HEK293 (cell line): ENCODE data around the gene LAMA4.

Experiments used
- CTCF ChIA-PET: fragments of 350-600 bp; formaldehyde crosslinking; extraction: SDS; loops from one replicate; lab custom pipeline; 2021; ENCODE audit warnings: antibody characterized with exemption; lab: Yijun Ruan, JAX
- POLR2A ChIA-PET: fragments of 300-600 bp; formaldehyde crosslinking; extraction: SDS; loops from one replicate; lab custom pipeline; 2020; ENCODE audit warnings: antibody characterized with exemption, inconsistent platforms; lab: Yijun Ruan, JAX
- H3K27ac ChIP-seq: fragments of 200-500 bp; sonication (Bioruptor generic); 2 replicates; pipeline ENCODE4 v1.5.1; 2014; ENCODE audit warnings: low read depth, low read length, control low read depth, inconsistent platforms; ENCODE audit errors: extremely low read depth
- H3K36me3 ChIP-seq, 2 experiments: fragments of 200-500 bp in 1 of 2; sonication (Bioruptor generic) in 1 of 2; 1 replicate in 1 of 2; 2 replicates in 1 of 2; pipeline ENCODE4 v1.5.1; 2014 to 2017; ENCODE audit warnings: inconsistent platforms in 2 of 2, low read length in 2 of 2; ENCODE audit not compliant: control insufficient read depth in 2 of 2, insufficient read depth in 1 of 2
- H3K4me1 ChIP-seq: fragments of 200-500 bp; sonication (Bioruptor generic); 2 replicates; pipeline ENCODE4 v1.5.1; 2014; ENCODE audit warnings: mild to moderate bottlenecking, low read length, inconsistent platforms; ENCODE audit not compliant: control insufficient read depth, insufficient read depth
- H3K4me3 ChIP-seq: 2 replicates; pipeline ENCODE4 v1.5.1; 2011; ENCODE audit warnings: low read depth, mild to moderate bottlenecking, control low read depth, low read length, moderate library complexity
- H3K9me3 ChIP-seq: fragments of 200-500 bp; sonication (Bioruptor generic); 2 replicates; pipeline ENCODE4 v1.5.1; 2014; ENCODE audit warnings: low read depth, low read length, inconsistent platforms; ENCODE audit not compliant: control insufficient read depth, insufficient read depth
- AEBP2 ChIP-seq: fragments of 450-650 bp; formaldehyde crosslinking; IDR thresholded peaks from 2 replicates; pipeline ENCODE4 v1.5.1; 2016; ENCODE audit warnings: missing biosample characterization, missing genetic modification characterization, borderline replicate concordance
- KLF10 ChIP-seq: fragments of 450-650 bp; IDR thresholded peaks from 2 replicates; pipeline ENCODE4 v1.5.1; 2018; ENCODE audit warnings: missing biosample characterization, mild to moderate bottlenecking, missing genetic modification characterization
- PRDM6 ChIP-seq: fragments of 450-650 bp; formaldehyde crosslinking; IDR thresholded peaks from 2 replicates; pipeline ENCODE4 v1.5.1; 2017; ENCODE audit warnings: missing biosample characterization, missing genetic modification characterization
- WT1 ChIP-seq: fragments of 450-650 bp; formaldehyde crosslinking; IDR thresholded peaks from 2 replicates; pipeline ENCODE4 v1.5.1; 2016; ENCODE audit warnings: missing biosample characterization, missing genetic modification characterization
- ZBTB17 ChIP-seq: fragments of 450-650 bp; formaldehyde crosslinking; IDR thresholded peaks from 2 replicates; pipeline ENCODE4 v1.5.1; 2016; ENCODE audit warnings: missing biosample characterization, missing genetic modification characterization
- ZBTB48 ChIP-seq: fragments of 450-650 bp; formaldehyde crosslinking; IDR thresholded peaks from 2 replicates; pipeline ENCODE4 v1.5.1; 2016; ENCODE audit warnings: missing biosample characterization, missing genetic modification characterization
- ZFP3 ChIP-seq: fragments of 450-650 bp; formaldehyde crosslinking; IDR thresholded peaks from 2 replicates; pipeline ENCODE4 v1.5.1; 2016; ENCODE audit warnings: low read depth, missing biosample characterization, missing genetic modification characterization
- ZNF133 ChIP-seq: fragments of 450-650 bp; formaldehyde crosslinking; IDR thresholded peaks from 2 replicates; pipeline ENCODE4 v1.5.1; 2016; ENCODE audit warnings: missing biosample characterization, missing genetic modification characterization
- ZNF16 ChIP-seq: fragments of 450-650 bp; formaldehyde crosslinking; IDR thresholded peaks from 2 replicates; pipeline ENCODE4 v1.5.1; 2016; ENCODE audit warnings: low read depth, missing biosample characterization, missing genetic modification characterization
- ZNF174 ChIP-seq: fragments of 450-650 bp; formaldehyde crosslinking; IDR thresholded peaks from 2 replicates; pipeline ENCODE4 v1.5.0; 2017; ENCODE audit warnings: missing biosample characterization, mild to moderate bottlenecking, missing genetic modification characterization
- ZNF223 ChIP-seq: fragments of 450-650 bp; formaldehyde crosslinking; IDR thresholded peaks from 2 replicates; pipeline ENCODE4 v1.5.1; 2016; ENCODE audit warnings: missing biosample characterization, missing genetic modification characterization
- ZNF341 ChIP-seq: fragments of 450-650 bp; formaldehyde crosslinking; IDR thresholded peaks from 2 replicates; pipeline ENCODE4; 2016; ENCODE audit warnings: low read depth, missing biosample characterization, missing genetic modification characterization
- ZNF366 ChIP-seq: fragments of 450-650 bp; formaldehyde crosslinking; conservative IDR thresholded peaks from 2 replicates; pipeline ENCODE4 v1.5.1; 2016; ENCODE audit warnings: missing biosample characterization, missing genetic modification characterization
- ZNF391 ChIP-seq: fragments of 450-650 bp; formaldehyde crosslinking; IDR thresholded peaks from 2 replicates; pipeline ENCODE4 v1.5.1; 2016; ENCODE audit warnings: low read depth, missing biosample characterization, missing genetic modification characterization, borderline replicate concordance
- ZNF514 ChIP-seq: fragments of 450-650 bp; formaldehyde crosslinking; IDR thresholded peaks from 2 replicates; pipeline ENCODE4 v1.5.1; 2016; ENCODE audit warnings: missing biosample characterization, missing genetic modification characterization
- ZNF558 ChIP-seq: fragments of 450-650 bp; formaldehyde crosslinking; IDR thresholded peaks from 2 replicates; pipeline ENCODE4 v1.5.1; 2016; ENCODE audit warnings: missing biosample characterization, missing genetic modification characterization
- ZNF677 ChIP-seq: fragments of 450-650 bp; IDR thresholded peaks from 2 replicates; pipeline ENCODE4 v1.5.0; 2018; ENCODE audit warnings: missing biosample characterization, mild to moderate bottlenecking, missing genetic modification characterization, moderate library complexity
- ZSCAN4 ChIP-seq: fragments of 450-650 bp; formaldehyde crosslinking; IDR thresholded peaks from 2 replicates; pipeline ENCODE4 v1.5.1; 2017; ENCODE audit warnings: missing biosample characterization, missing genetic modification characterization
- TF ChIP-seq, protein P1 (sequence below): fragments of 450-650 bp; formaldehyde crosslinking; optimal IDR thresholded peaks from 2 replicates; pipeline ENCODE3; 2016; ENCODE audit warnings: missing biosample characterization, mild to moderate bottlenecking, missing genetic modification characterization
- TF ChIP-seq, protein P2 (sequence below): fragments of 450-650 bp; formaldehyde crosslinking; IDR thresholded peaks from 2 replicates; pipeline ENCODE4 v1.5.1; 2016; ENCODE audit warnings: missing biosample characterization, missing genetic modification characterization

LAMA4 gene

GRCh38 chr6:112227411-112227810, 27.0 kb downstream of the LAMA4 start:
- ChIA-PET CTCF (interaction anchor here (0.7 to 1.4 kb wide), 2 partner anchors 42 to 64 kb away, joined by 3 to 4 read pairs; no protein-coding TSS in a partner anchor), POLR2A (no interaction called here)
- H3K4me3 ChIP-seq: no peak overlapping the region
- peaks cover 24% of the 10 kb centered on the region for H3K4me1 ChIP-seq
- TF ChIP-seq ZNF366 (0 out of 2 replicates have a peak, but pooled peaks have one; percentile 7), ZFP3 (tag by site-specific recombination) (no peak)
- no peak overlapping the region for H3K27ac ChIP-seq
- H3K36me3 ChIP-seq: no peaks in the 10 kb centered on the region
- no peaks in the 10 kb centered on the region for H3K9me3 ChIP-seq

- CTCF ChIA-PET: no interaction called here
- no peak overlapping the region for H3K27ac ChIP-seq
- no peak overlapping the region for H3K4me3 ChIP-seq
- no peaks in the 10 kb centered on the region for H3K36me3 ChIP-seq
- TF ChIP-seq, protein P1, sequence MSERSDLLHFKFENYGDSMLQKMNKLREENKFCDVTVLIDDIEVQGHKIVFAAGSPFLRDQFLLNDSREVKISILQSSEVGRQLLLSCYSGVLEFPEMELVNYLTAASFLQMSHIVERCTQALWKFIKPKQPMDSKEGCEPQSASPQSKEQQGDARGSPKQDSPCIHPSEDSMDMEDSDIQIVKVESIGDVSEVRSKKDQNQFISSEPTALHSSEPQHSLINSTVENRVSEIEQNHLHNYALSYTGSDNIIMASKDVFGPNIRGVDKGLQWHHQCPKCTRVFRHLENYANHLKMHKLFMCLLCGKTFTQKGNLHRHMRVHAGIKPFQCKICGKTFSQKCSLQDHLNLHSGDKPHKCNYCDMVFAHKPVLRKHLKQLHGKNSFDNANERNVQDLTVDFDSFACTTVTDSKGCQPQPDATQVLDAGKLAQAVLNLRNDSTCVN (tag by site-specific recombination): no peak
- TF ChIP-seq ZNF677 (tag by site-specific recombination) (no peak), PRDM6 (peak; percentile 55), WT1 (tag by site-specific recombination) (peak; percentile 48), KLF10 (tag by site-specific recombination) (0 out of 2 replicates have a peak, but pooled peaks have one; percentile 13), ZNF341 (peak; percentile 54; the same call in 1 of the 2 replicates)
- peaks cover 8% of the 10 kb centered on the region for H3K4me1 ChIP-seq
- POLR2A ChIA-PET: no interaction called here
- H3K9me3 ChIP-seq: no peaks in the 10 kb centered on the region
These were observed 28.7 kb downstream of the LAMA4 start for GRCh38 chr6:112225691-112226090.

- no peaks in the 10 kb centered on the region for H3K9me3 ChIP-seq
- ChIA-PET POLR2A (no interaction called here), CTCF (interaction anchor here (1.4 kb wide), 1 partner anchor 45 kb away, joined by 3 read pairs; no protein-coding TSS in a partner anchor)
- no peaks in the 10 kb centered on the region for H3K36me3 ChIP-seq
- no peak overlapping the region for H3K27ac ChIP-seq
- no peak overlapping the region for H3K4me3 ChIP-seq
- TF ChIP-seq ZNF16 (tag by site-specific recombination) (no peak), ZBTB17 (peak; percentile 59), WT1 (tag by site-specific recombination) (peak; percentile 99), ZNF366 (0 out of 2 replicates have a peak, but pooled peaks have one; percentile 17), ZNF133 (tag by site-specific recombination) (peak; percentile 67)
- H3K4me1 ChIP-seq: peaks cover 8% of the 10 kb centered on the region
These were observed 30.3 kb downstream of the LAMA4 start for GRCh38 chr6:112224088-112224487.

DNA sequence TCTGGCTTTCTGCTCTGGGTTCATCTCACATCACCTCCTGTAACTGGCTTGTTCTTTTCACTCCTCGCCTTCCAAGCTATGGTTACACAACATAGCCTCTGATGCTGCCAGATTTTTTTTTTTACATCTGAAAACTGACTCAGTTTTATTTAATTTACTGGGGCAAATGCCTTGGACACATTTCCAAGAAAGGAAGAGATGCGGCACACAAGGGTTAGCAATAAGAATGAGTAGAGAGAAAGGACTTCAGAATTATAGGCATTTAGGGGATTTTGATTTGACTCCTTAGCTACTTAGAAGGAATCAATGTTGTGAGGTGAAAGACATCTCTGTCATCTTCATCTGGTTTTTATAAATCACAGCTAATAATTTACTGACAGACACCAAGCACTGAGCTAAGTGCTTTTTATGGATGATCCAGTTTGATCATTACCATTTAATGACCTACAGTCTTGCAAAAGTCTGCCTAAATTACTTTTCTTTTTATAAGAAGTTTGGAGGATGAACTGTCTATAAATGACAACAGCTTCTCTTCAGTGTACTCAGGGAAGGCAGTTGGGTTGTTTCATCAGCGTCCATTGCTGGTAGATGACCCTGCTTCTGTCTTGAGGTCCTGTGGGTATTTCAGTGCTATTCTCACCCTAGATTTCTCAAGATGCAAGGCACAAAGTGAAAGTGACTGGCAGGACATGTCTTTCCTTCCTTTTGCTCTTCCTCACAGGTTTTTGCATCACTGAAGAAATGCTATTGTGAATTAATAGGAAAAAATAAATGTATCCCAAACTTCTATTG, 31.1 kb downstream of the LAMA4 start:
- ChIA-PET CTCF (interaction anchor here (1.4 to 2.6 kb wide), 2 partner anchors 43 to 45 kb away, joined by 3 to 19 read pairs; no protein-coding TSS in a partner anchor), POLR2A (interaction anchor here (2.1 to 2.4 kb wide), 2 partner anchors 10 to 31 kb away, joined by 8 to 11 read pairs; partner anchors contain the start of gene LAMA4)
- H3K4me3 ChIP-seq: no peak overlapping the region
- H3K27ac ChIP-seq: no peak overlapping the region
- H3K36me3 ChIP-seq: no peaks in the 10 kb centered on the region
- peaks cover 14% of the 10 kb centered on the region for H3K4me1 ChIP-seq
- H3K9me3 ChIP-seq: no peaks in the 10 kb centered on the region
- TF ChIP-seq, protein P2, sequence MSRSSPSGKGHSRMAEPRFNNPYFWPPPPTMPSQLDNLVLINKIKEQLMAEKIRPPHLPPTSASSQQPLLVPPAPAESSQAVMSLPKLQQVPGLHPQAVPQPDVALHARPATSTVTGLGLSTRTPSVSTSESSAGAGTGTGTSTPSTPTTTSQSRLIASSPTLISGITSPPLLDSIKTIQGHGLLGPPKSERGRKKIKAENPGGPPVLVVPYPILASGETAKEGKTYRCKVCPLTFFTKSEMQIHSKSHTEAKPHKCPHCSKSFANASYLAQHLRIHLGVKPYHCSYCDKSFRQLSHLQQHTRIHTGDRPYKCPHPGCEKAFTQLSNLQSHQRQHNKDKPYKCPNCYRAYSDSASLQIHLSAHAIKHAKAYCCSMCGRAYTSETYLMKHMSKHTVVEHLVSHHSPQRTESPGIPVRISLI: no peak
- no peak for TF ChIP-seq ZNF391 (tag by site-specific recombination)
- no peak for TF ChIP-seq ZSCAN4 (tag by site-specific recombination)
- TF ChIP-seq ZNF514 (tag by site-specific recombination): no peak
- no peak for TF ChIP-seq ZNF558
- no peak for TF ChIP-seq ZBTB48 (tag by site-specific recombination)
- TF ChIP-seq ZNF174: no peak
- TF ChIP-seq AEBP2 (tag by site-specific recombination): no peak
- no peak for TF ChIP-seq ZNF223 (tag by site-specific recombination)
